CMK (cell line): Measurements from ENCODE around the gene ADCY5.

Source experiments
- DNase-seq: peaks from one replicate; pipeline ENCODE4 v3.0.0-alpha.2; 2010; ENCODE audit warnings: low read depth

The ADCY5 gene

DNA sequence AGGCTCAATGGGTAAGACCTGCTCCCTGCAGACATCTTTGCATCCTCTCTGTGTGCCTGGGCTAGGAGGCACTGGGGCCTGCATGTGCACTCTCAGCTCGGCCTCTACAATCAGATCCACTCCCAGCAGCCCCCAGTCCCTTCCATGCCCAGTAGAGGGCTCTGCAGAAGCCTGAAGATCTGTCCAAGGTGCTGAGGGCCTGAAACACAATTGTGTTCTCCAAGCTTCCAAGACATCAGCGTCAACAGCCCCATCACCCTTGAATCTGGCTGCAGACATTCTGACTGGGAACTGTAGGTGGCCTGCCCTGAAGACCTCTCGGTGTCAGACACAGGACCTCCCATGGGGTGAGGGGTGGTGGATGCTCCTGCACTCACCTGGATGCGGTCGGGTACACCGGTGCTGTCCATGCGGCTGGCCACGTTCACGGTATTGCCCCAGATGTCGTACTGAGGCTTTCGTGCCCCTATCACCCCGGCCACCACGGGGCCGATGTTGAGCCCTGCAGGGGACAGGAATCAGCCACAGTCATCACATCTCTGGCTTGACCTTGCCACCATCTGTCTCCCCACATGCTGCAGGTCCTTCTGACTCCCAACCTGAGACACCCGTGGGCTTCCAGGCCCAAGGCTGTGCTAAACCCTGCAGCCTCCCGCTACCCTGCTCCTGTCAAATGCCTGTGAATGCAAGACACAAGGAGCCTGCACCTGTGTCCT lies 162.4 kb downstream of the ADCY5 start:
- no peak for DNase-seq

DNA sequence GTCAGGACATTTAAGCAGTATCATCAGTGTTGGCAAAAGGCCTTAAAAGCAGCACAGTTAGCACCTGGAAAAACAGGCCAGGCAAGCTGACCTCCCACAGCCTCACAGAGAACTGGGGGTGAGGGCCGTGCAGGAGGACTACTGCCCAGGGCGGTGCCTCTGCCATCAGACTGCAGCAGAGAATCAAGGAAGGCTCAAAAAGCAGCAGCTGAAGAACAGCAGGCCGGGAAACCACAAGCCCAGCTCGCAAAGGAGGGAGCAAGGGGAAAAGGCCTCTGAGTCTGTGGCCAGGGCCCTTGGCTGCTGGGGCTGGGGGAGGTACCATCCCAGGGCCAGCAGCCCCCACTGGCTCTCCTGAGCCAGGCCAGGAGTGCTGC lies 163.0 kb downstream of the ADCY5 start:
- no peak for DNase-seq

DNA sequence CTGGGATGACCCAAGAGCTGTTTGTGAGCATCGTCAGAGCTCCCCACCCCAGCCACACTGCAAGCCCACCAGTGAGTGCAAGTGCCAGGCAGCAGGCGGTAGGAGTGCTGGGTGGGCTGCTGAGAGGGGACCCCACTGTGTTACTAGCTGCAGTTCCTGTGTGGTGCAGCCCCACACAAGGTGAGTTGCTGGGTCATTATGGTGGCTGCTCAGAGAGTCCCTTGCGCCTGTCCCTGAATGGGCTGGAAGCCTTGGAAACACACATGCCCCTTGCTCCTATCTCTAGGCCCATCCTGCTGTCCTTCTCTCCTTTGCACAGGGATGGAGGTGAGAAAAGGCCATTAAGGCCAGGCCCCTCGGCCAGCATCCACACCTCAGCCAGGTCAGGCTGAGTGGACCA lies 163.4 kb downstream of the ADCY5 start:
- no peak for DNase-seq

DNA sequence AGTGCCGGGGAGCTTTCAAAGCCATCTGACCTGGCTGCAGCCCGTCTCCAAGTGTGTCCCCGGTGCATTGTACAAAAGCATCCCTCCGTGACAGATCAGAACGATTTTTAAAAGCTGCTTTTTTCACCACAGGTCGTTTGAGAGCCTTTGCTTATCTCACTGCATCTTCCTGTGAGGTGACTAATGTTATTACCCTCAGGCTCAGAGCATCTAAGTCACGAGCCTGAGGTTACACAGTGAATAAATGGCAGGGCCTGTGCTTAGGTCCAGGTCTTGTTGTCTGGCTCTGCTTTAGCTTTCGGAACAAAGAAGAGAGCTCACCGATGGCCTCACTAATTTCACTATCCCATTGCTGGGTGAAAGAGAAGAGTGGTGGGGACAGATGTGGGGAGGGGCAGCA lies 163.8 kb downstream of the ADCY5 start:
- DNase-seq = no peak

DNA sequence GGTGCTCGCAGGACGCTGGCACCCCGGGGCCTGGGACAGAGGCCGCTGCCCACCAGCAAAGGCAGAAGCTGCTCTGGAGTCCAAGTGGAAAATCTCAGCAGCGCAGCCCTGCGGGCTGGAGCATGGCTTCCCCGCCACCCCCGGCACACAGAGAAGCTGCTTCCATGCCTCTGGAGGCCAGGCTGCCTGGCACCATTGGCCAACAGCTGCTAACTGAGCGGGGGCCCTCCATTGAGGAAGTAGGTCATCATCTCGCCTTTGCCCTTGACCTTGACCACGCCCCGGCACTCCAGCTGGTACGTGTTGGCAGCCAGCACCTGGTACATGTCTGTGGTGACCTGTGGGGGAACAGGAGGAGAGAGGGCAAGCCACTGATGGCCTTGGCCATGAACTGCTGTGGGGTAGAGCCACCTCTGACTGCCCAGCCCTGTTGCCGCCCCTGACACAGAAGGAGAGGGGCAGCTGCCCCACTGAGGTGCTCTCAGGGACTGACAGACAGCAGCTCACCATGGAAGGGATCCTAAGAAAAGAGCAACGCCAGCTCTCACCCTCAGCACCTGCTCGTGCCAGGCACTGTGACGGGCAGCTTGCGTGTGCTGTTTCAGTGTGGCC lies 164.4 kb downstream of the ADCY5 start:
- no peak for DNase-seq

- DNase-seq = no peak
Measured at GRCh38 chr3:123283657-123284398, 165.1 kb downstream of the ADCY5 start.

- DNase-seq = no peak
Measured at GRCh38 chr3:123283074-123283473, 165.8 kb downstream of the ADCY5 start.

- DNase-seq = no peak
Measured at GRCh38 chr3:123282461-123282860, 166.4 kb downstream of the ADCY5 start.

GRCh38 chr3:123281929-123282328 lies 167.0 kb downstream of the ADCY5 start:
- DNase-seq = no peak

- no peak for DNase-seq
Measured at GRCh38 chr3:123281406-123281805, 167.5 kb downstream of the ADCY5 start.

- no peak for DNase-seq
Measured at GRCh38 chr3:123279121-123279520, 169.8 kb downstream of the ADCY5 start.

DNA sequence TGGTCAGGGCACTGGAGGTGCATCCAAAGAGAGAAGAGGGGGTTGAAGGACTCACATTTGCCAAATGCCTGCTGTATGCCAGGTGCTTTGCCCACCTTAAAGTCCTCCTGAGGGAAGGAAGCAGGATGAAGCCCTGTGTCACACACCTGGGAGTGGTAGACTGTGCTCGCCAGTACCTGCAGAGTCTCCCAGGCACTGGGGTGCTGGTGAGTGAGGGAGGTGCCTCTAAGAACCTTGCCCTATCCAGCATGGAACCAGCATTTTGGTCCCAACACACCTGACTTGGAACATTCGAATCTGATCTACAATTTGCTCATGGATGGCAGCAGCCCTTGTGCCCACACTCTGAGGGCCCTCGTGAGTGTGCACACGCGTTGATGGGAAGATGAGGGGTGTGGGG lies 170.4 kb downstream of the ADCY5 start:
- no peak for DNase-seq

DNA sequence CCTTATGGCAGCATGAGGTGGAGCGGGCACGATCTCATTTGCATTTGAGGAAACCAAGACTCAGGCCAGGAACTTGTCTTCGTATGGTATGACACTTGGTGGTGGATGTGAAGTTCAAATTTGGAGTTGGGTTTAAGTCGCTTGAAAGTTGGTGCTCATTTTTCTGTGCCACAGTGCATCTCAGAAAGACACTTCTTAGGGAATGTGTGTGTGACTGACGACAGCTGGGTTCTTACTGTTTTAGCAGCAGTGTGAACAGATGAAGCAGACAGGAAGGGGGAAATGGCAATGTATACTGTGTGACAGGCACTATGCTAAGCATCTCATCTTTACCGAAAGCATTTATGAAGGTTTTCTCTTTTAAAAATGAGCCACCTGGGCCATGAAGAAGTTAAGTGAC lies 171.8 kb downstream of the ADCY5 start:
- DNase-seq = no peak

- no peak for DNase-seq
Measured at GRCh38 chr3:123276346-123277006, 172.4 kb downstream of the ADCY5 start.

- no peak for DNase-seq
Measured at GRCh38 chr3:123275691-123276090, 173.2 kb downstream of the ADCY5 start.

- DNase-seq = no peak
Measured at GRCh38 chr3:123272547-123272946, 176.3 kb downstream of the ADCY5 start.

- no peak for DNase-seq
Measured at GRCh38 chr3:123271466-123272159, 177.3 kb downstream of the ADCY5 start.

DNA sequence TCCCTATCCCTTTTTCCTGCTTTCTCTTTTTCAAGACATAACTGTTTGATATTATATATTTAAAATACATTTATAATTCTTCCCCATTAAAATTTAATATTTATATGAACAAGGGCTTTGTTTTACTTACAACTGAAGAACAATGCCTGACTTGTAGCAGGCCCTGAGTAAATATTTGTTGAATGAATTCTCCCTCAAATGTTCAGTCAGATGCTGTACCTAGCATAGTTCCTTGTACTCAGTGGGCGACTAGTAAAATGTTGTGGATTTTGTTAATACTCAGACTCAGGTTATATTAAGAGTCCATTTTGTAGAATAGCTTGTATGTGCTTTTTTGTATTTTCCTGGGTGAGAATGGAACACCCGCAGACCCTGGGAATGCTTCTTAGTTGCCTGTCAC lies 178.1 kb downstream of the ADCY5 start:
- no peak for DNase-seq

GRCh38 chr3:123267821-123268220 lies 181.1 kb downstream of the ADCY5 start:
- no peak for DNase-seq

DNA sequence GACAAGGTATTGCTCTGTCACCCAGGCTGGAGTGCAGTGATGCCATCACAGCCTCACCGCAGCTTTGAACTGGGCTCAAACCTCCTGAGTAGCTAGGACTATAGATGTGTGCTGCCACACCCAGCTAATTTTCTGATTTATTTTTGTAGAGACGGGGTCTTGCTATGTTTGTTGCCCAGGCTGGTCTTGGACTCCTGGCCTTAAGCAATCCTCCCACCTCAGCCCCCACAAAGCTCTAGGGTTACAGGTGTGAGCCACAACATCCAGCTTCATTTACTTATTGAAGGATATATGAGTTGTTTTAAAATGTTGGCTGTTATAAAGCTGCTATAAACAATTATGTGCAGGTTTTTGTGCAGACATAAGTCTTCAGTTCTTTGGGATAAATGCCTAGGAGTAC lies 184.9 kb downstream of the ADCY5 start:
- DNase-seq = no peak

- DNase-seq = no peak
Measured at GRCh38 chr3:123262868-123263267, 186.0 kb downstream of the ADCY5 start.

- DNase-seq = no peak
Measured at GRCh38 chr3:123262226-123262625, 186.7 kb downstream of the ADCY5 start.
